GM12878 (cell line): ENCODE data around the gene PRKN. TPM values are rescaled to one million over a fixed set of nuclear protein-coding genes. Genes with fewer than 3 reads are reported as not detected.

Experiments
- ATAC-seq: fragments of 200-7000 bp; cut with Tn5 transposase; 3 replicates; pipeline ENCODE4 v1.9.1; 2020; ENCODE audit warnings: mild to moderate bottlenecking, moderate library complexity
- BruUV-seq: library from RNA; stranded (reverse); fragments of 400-500 nt; replicated peaks from 2 replicates; lab custom pipeline; 2021; lab: Mats Ljungman, UMichigan
- CTCF ChIA-PET: fragments of 300-600 bp; sonication (Branson Sonifier 250); formaldehyde crosslinking; extraction: SDS; loops from one replicate; lab custom pipeline; 2021; ENCODE audit warnings: inconsistent platforms; lab: Yijun Ruan, JAX
- POLR2A ChIA-PET: fragments of 350-600 bp; formaldehyde crosslinking; extraction: SDS; loops from one replicate; lab custom pipeline; 2021; ENCODE audit warnings: inconsistent platforms; lab: Charles Lee
- RAD21 ChIA-PET: fragments of 300-600 bp; sonication (Branson Sonifier 250); formaldehyde crosslinking; loops from one replicate; lab custom pipeline; 2023; ENCODE audit warnings: antibody characterized with exemption; ENCODE audit not compliant: unreplicated experiment; lab: Charles Lee
- SMC1A ChIA-PET: fragments of 300-600 bp; sonication (Branson Sonifier 250); formaldehyde crosslinking; loops from one replicate; lab custom pipeline; 2023; ENCODE audit not compliant: unreplicated experiment, uncharacterized antibody; lab: Charles Lee
- DNase-seq: peaks from one replicate; pipeline ENCODE4 v3.0.0-alpha.2; 2011; ENCODE audit warnings: low read depth, low spot score
- FAIRE-seq: peaks from 3 replicates; lab custom pipeline; 2011; peaks lifted over from hg19 to GRCh38; lab: Jason Lieb, UNC
- H2AFZ ChIP-seq: 2 replicates; pipeline ENCODE4 v1.6.0; 2011; ENCODE audit warnings: low read depth, low read length, control low read depth; ENCODE audit not compliant: control insufficient read depth
- H3K27ac ChIP-seq: 2 replicates; pipeline ENCODE4 v1.5.1; 2011; ENCODE audit warnings: control low read depth; ENCODE audit not compliant: control insufficient read depth, insufficient read depth
- H3K27me3 ChIP-seq, 2 experiments: replicated peaks in 1 of 2; 2 replicates each; pipeline versions ENCODE4 v1.6.0 to v1.6.1; 2011; ENCODE audit warnings: low read length in 1 of 2; ENCODE audit not compliant: control insufficient read depth in 2 of 2, insufficient read depth in 2 of 2
- H3K36me3 ChIP-seq, 2 experiments: 2 replicates each; pipeline ENCODE4 v1.5.1; 2011; ENCODE audit warnings: low read length in 1 of 2; ENCODE audit not compliant: control insufficient read depth in 2 of 2, insufficient read depth in 2 of 2
- H3K4me1 ChIP-seq: 2 replicates; pipeline ENCODE4 v1.6.1; 2011; ENCODE audit warnings: mild to moderate bottlenecking, low read length, moderate library complexity, mixed read lengths; ENCODE audit not compliant: control insufficient read depth, insufficient read depth
- H3K4me2 ChIP-seq: 2 replicates; pipeline ENCODE4 v1.6.0; 2011; ENCODE audit warnings: control low read depth; ENCODE audit not compliant: control insufficient read depth, insufficient read depth
- H3K4me3 ChIP-seq: fragments of 200-600 bp; sonication (generic); 2 replicates; pipeline ENCODE4 v1.5.1; 2016
- H3K79me2 ChIP-seq: 2 replicates; pipeline ENCODE4 v1.6.0; 2011; ENCODE audit warnings: low read length; ENCODE audit not compliant: control insufficient read depth, insufficient read depth
- H3K9ac ChIP-seq: 2 replicates; pipeline ENCODE4 v1.8.0; 2011; ENCODE audit warnings: low read length, control low read depth, mixed read lengths; ENCODE audit not compliant: control insufficient read depth, insufficient read depth
- H3K9me3 ChIP-seq: replicated peaks from 3 replicates; pipeline ENCODE4 v1.5.1; 2011; ENCODE audit warnings: mild to moderate bottlenecking, low read length; ENCODE audit not compliant: control insufficient read depth, insufficient read depth
- H4K20me1 ChIP-seq: 2 replicates; pipeline ENCODE4 v1.6.0; 2011; ENCODE audit not compliant: control insufficient read depth, insufficient read depth
- ATF3 ChIP-seq: IDR thresholded peaks from 2 replicates; pipeline ENCODE4 v1.6.1; 2011; ENCODE audit warnings: low read depth, mild to moderate bottlenecking, low read length, moderate library complexity, borderline replicate concordance; ENCODE audit errors: extremely low read depth
- BACH1 ChIP-seq: fragments of 450-650 bp; IDR thresholded peaks from 2 replicates; pipeline ENCODE4 v1.6.1; 2017; ENCODE audit warnings: mild to moderate bottlenecking, borderline replicate concordance
- CBX5 ChIP-seq: sonication (generic); IDR thresholded peaks from 2 replicates; pipeline ENCODE4 v1.6.1; 2016; ENCODE audit warnings: low read depth, moderate library complexity, mild to moderate bottlenecking, inconsistent platforms
- CREB1 ChIP-seq: IDR thresholded peaks from 2 replicates; pipeline ENCODE4 v1.6.1; 2012; ENCODE audit warnings: low read depth, mild to moderate bottlenecking, inconsistent platforms
- FOXM1 ChIP-seq: IDR thresholded peaks from 2 replicates; pipeline ENCODE4 v1.6.1; 2012; ENCODE audit warnings: low read depth, mild to moderate bottlenecking, inconsistent platforms, low read length, moderate library complexity
- NKRF ChIP-seq: fragments of 450-650 bp; conservative IDR thresholded peaks from 2 replicates; pipeline ENCODE4 v1.6.1; 2017; ENCODE audit warnings: mild to moderate bottlenecking, moderate library complexity
- POLR2AphosphoS2 ChIP-seq: IDR thresholded peaks from 2 replicates; pipeline ENCODE4 v1.6.1; 2011; ENCODE audit warnings: low read depth, mild to moderate bottlenecking, low read length, improper control_type of control experiment, moderate library complexity
- SKIL ChIP-seq: fragments of 450-650 bp; IDR thresholded peaks from 2 replicates; pipeline ENCODE4 v1.6.1; 2017; ENCODE audit warnings: mild to moderate bottlenecking, low read depth, inconsistent platforms; ENCODE audit not compliant: poor library complexity, severe bottlenecking
- SRF ChIP-seq, 2 experiments: IDR thresholded peaks; 2 replicates each; pipeline ENCODE4 v1.6.1; 2011; ENCODE audit warnings: low read depth in 2 of 2, low read length in 2 of 2, mild to moderate bottlenecking in 1 of 2, moderate library complexity in 1 of 2
- SUPT20H ChIP-seq: IDR thresholded peaks from 2 replicates; pipeline ENCODE4 v1.6.1; 2011; ENCODE audit warnings: low read depth, mild to moderate bottlenecking, low read length, moderate library complexity, borderline replicate concordance; ENCODE audit not compliant: control insufficient read depth
- USF2 ChIP-seq: IDR thresholded peaks from 2 replicates; pipeline ENCODE4 v1.6.1; 2011; ENCODE audit warnings: low read depth, low read length, improper control_type of control experiment, borderline replicate concordance
- YBX1 ChIP-seq: fragments of 450-650 bp; IDR thresholded peaks from 2 replicates; pipeline ENCODE4 v1.6.1; 2016; ENCODE audit warnings: antibody characterized with exemption
- ZNF592 ChIP-seq: fragments of 450-650 bp; IDR thresholded peaks from 2 replicates; pipeline ENCODE4 v1.6.1; 2017; ENCODE audit warnings: mild to moderate bottlenecking, moderate library complexity
- WGBS: methylation state at CpG from one replicate; pipeline ENCODE4 v1.1.6; 2016; ENCODE audit warnings: low lambda C conversion rate; ENCODE audit not compliant: insufficient replicate concordance, insufficient coverage; ENCODE audit errors: missing lambda C conversion rate; 5-methylcytosine and 5-hydroxymethylcytosine counted together
- in situ Hi-C: fragments of 300-500 bp; cut with MboI; formaldehyde crosslinking; loops from 9 replicates; pipeline ENCODE4 v1.14.3; 2018; ENCODE audit warnings: mixed read lengths
- intact Hi-C: fragments of 100-400 bp; cut with micrococcal nuclease; formaldehyde crosslinking; loops from one replicate; pipeline ENCODE4 v1.14.2; 2022; ENCODE audit not compliant: unreplicated experiment
- polyA plus RNA-seq, 11 experiments: library from polyadenylated mRNA; depleted of rRNA in 4 of 11; unstranded in 6 of 11; stranded (reverse) in 5 of 11; fragments of >200 nt; fragmentation: Nextera tagmentation in 4 of 11; fragmentation: Illumina TruSeq in 1 of 11; extraction: Ambion mirVana in 4 of 11; extraction: Trizol in 1 of 11; gene quantifications; 1 replicate in 1 of 11; 2 replicates in 10 of 11; pipeline versions ENCODE4 v1.2.1 to v1.2.3, GENCODE V29; 2011 to 2016; ENCODE audit warnings: inconsistent platforms in 2 of 11, missing spikeins in 2 of 11, low read depth in 1 of 11
- total RNA-seq, 4 experiments: library from RNA; depleted of rRNA in 3 of 4; stranded (reverse); fragments of >200 nt in 3 of 4; fragmentation: Illumina TruSeq in 1 of 4; extraction: Trizol in 1 of 4; gene quantifications; 2 replicates each; pipeline versions ENCODE4 v1.2.1 to v1.2.3, GENCODE V29; 2013 to 2021

The PRKN gene
- total and polyA plus RNA-seq, 10 of the 15 experiments (the other 5 are each of a cell fraction or from before 2014, with no cell fraction given): 0.06 to 0.09 TPM; not detected in 8

- Histone ChIP-seq H3K9me3 (no peaks in the 10 kb centered on the region), H3K27me3 (no peaks in the 10 kb centered on the region; a peak in 1 of 4 replicates), H2AFZ (no peak overlapping the region), H3K4me2 (no peak overlapping the region), H3K27ac (no peak overlapping the region), H4K20me1 (no peaks in the 10 kb centered on the region), H3K4me3 (no peak overlapping the region), H3K4me1 (no peaks in the 10 kb centered on the region), H3K9ac (no peak overlapping the region), H3K79me2 (no peaks in the 10 kb centered on the region), H3K36me3 (no peaks in the 10 kb centered on the region)
- WGBS: 16% methylated on average over 3 of the region's 3 CpGs
- POLR2A ChIA-PET: no interaction called here
- SMC1A ChIA-PET: no interaction called here
- no peak for DNase-seq
- TF ChIP-seq BACH1: no peak
- no peak for TF ChIP-seq YBX1
- no peak for TF ChIP-seq SRF (IDR thresholded peaks at IDR 0.05; ENCODE audit: low read depth in 2 of 2, low read length in 2 of 2)
- TF ChIP-seq NKRF: no peak
- TF ChIP-seq SKIL: no peak
- no peak for TF ChIP-seq FOXM1
- TF ChIP-seq CBX5: no peak
- no peak for TF ChIP-seq USF2
- TF ChIP-seq CREB1: no peak
- TF ChIP-seq ATF3: no peak
- TF ChIP-seq ZNF592: no peak
- no peak for TF ChIP-seq POLR2AphosphoS2
- no peak for TF ChIP-seq SUPT20H
- CTCF ChIA-PET: interaction anchor here (0.6 kb wide), 1 partner anchor 1798 kb away, joined by 4 read pairs; no protein-coding TSS in a partner anchor
- no peak for FAIRE-seq
- BruUV-seq: no TSS peak
- RAD21 ChIA-PET: no interaction called here
- intact Hi-C loops (no loop called here), in situ Hi-C loops (no loop called here)
- ATAC-seq: no peak
Measured at GRCh38 chr6:162700966-162701365, 26.6 kb downstream of the PRKN start.
